Testis (tissue), 3 donors: ENCODE data around the gene SMIM23. TPM values are rescaled to one million over a fixed set of nuclear protein-coding genes. Genes with fewer than 3 reads are reported as not detected.

ENCODE experiments used
- DNase-seq: peaks from one replicate; pipeline ENCODE4 v3.0.0-alpha.2; 2019
- H3K27ac ChIP-seq, 2 donors: fragments of 200-600 bp; sonication (generic); one replicate each; pipeline ENCODE4 v1.5.1; 2019
- H3K27me3 ChIP-seq: fragments of 200-600 bp; sonication (generic); one replicate; pipeline ENCODE4 v1.5.1; 2019
- H3K36me3 ChIP-seq: fragments of 200-600 bp; sonication (generic); one replicate; pipeline ENCODE4 v1.5.1; 2017; ENCODE audit warnings: low read depth; ENCODE audit errors: missing control alignments
- H3K4me1 ChIP-seq: fragments of 200-600 bp; sonication (generic); one replicate; pipeline ENCODE4 v1.5.1; 2019
- H3K4me3 ChIP-seq, 2 donors: fragments of 200-600 bp; sonication (generic); one replicate each; pipeline ENCODE4 v1.5.1; 2017 to 2019
- H3K9me3 ChIP-seq: fragments of 200-600 bp; sonication (generic); one replicate; pipeline ENCODE4 v1.5.1; 2017
- CTCF ChIP-seq, 3 experiments: fragments of 450-650 bp in 2 of 3; fragments of 200-600 bp in 1 of 3; sonication (generic) in 1 of 3; IDR thresholded peaks; one replicate each; pipeline ENCODE4 v1.5.1; 2016 to 2019; ENCODE audit warnings: antibody characterized with exemption in 3 of 3, mild to moderate bottlenecking in 2 of 3, moderate library complexity in 1 of 3
- POLR2A ChIP-seq: fragments of 450-650 bp; IDR thresholded peaks from one replicate; pipeline ENCODE4 v1.6.1; 2017; ENCODE audit warnings: antibody characterized with exemption, mild to moderate bottlenecking, moderate library complexity
- WGBS, 2 donors: methylation state at CpG; one replicate each; pipeline ENCODE4 v1.1.5; 2018; 5-methylcytosine and 5-hydroxymethylcytosine counted together
- intact Hi-C: fragments of 100-400 bp; cut with DNase I; formaldehyde crosslinking; loops from one replicate; pipeline ENCODE4 v1.15.1; 2023; ENCODE audit warnings: low total_unique reads
- polyA plus RNA-seq: library from polyadenylated mRNA; stranded (reverse); fragments of 350-450 nt; fragmentation: Illumina TruSeq; extraction: RNeasy Lipid Tissue Mini Kit (QIAGEN cat#74804); gene quantifications from one replicate; pipeline ENCODE4 v1.2.3, GENCODE V29; 2014; ENCODE audit warnings: low read depth, low replicate concordance; ENCODE audit not compliant: insufficient read depth
- total RNA-seq, 2 donors: library from RNA; depleted of rRNA; stranded (reverse); fragments of >200 nt; gene quantifications; one replicate each; pipeline ENCODE4 v1.2.3, GENCODE V29; 2016

SMIM23 gene
- total and polyA plus RNA-seq, 3 donors from 2014 or later, result 1.4 to 24.4 (median 3.4) TPM

- no peak for DNase-seq
- no peaks in the 10 kb centered on the region for H3K9me3 ChIP-seq
- WGBS, 2 donors, result 85 to 87% methylated on average over 4 of the region's 4 CpGs
These were observed 27.6 kb upstream of the SMIM23 start for GRCh38 chr5:171757853-171758535.

GRCh38 chr5:171759777-171760176 is 25.8 kb upstream of the SMIM23 start:
- DNase-seq, result no peak
- 92 to 100% methylated on average over 1 of the region's 1 CpG for WGBS, 2 donors
- no peaks in the 10 kb centered on the region for H3K27me3 ChIP-seq
- no peak overlapping the region for H3K4me3 ChIP-seq
- no peaks in the 10 kb centered on the region for H3K4me1 ChIP-seq
- TF ChIP-seq CTCF (IDR thresholded peaks at IDR 0.05) (no peak), POLR2A (no peak)
- no peak overlapping the region for H3K27ac ChIP-seq
- intact Hi-C loops, result no loop called here
- no peaks in the 10 kb centered on the region for H3K9me3 ChIP-seq
- H3K36me3 ChIP-seq, result no peaks in the 10 kb centered on the region

More at GRCh38 chr5:171757853-171758535, 27.6 kb upstream of the SMIM23 start:
- Histone ChIP-seq H3K4me1 (no peaks in the 10 kb centered on the region), H3K4me3 (no peak overlapping the region), H3K36me3 (no peaks in the 10 kb centered on the region), H3K27ac (no peak overlapping the region), H3K27me3 (no peaks in the 10 kb centered on the region)
- intact Hi-C loops, result no loop called here
- no peak for TF ChIP-seq CTCF (IDR thresholded peaks at IDR 0.05)
- no peak for TF ChIP-seq POLR2A

- 79 to 97% methylated on average over 11 of the region's 11 CpGs for WGBS, 2 donors
- H3K27me3 ChIP-seq, result no peaks in the 10 kb centered on the region
- no peak for DNase-seq
- TF ChIP-seq POLR2A (no peak), CTCF (IDR thresholded peaks at IDR 0.05) (no peak)
- H3K27ac ChIP-seq, result no peak overlapping the region
- H3K4me3 ChIP-seq, result no peak overlapping the region
- intact Hi-C loops, result no loop called here
- no peaks in the 10 kb centered on the region for H3K4me1 ChIP-seq
- H3K9me3 ChIP-seq, result no peaks in the 10 kb centered on the region
- H3K36me3 ChIP-seq, result no peaks in the 10 kb centered on the region
These were observed 23.5 kb upstream of the SMIM23 start for GRCh38 chr5:171762021-171762608.

GRCh38 chr5:171762903-171763302 is 22.7 kb upstream of the SMIM23 start:
- Histone ChIP-seq H3K9me3 (no peaks in the 10 kb centered on the region), H3K4me1 (no peaks in the 10 kb centered on the region), H3K36me3 (no peaks in the 10 kb centered on the region), H3K27me3 (no peaks in the 10 kb centered on the region), H3K4me3 (no peak overlapping the region), H3K27ac (no peak overlapping the region)
- 81 to 83% methylated on average over 13 to 20 of the region's 20 CpGs for WGBS, 2 donors
- no peak for TF ChIP-seq CTCF (IDR thresholded peaks at IDR 0.05)
- TF ChIP-seq POLR2A, result no peak
- intact Hi-C loops, result no loop called here
- no peak for DNase-seq

- DNase-seq, result no peak
- no peak for TF ChIP-seq POLR2A
- TF ChIP-seq CTCF (IDR thresholded peaks at IDR 0.05), result no peak
- H3K27me3 ChIP-seq, result no peaks in the 10 kb centered on the region
- no peaks in the 10 kb centered on the region for H3K4me1 ChIP-seq
- 88 to 92% methylated on average over 8 of the region's 8 CpGs for WGBS, 2 donors
- H3K27ac ChIP-seq, result no peak overlapping the region
- no peaks in the 10 kb centered on the region for H3K9me3 ChIP-seq
- H3K4me3 ChIP-seq, result no peak overlapping the region
- intact Hi-C loops, result no loop called here
- no peaks in the 10 kb centered on the region for H3K36me3 ChIP-seq
These were observed 21.4 kb upstream of the SMIM23 start for GRCh38 chr5:171764265-171764664.
